Neural cell (in vitro differentiated cells): Measurements from ENCODE around the gene MT1X. TPM values are rescaled to one million over a fixed set of nuclear protein-coding genes. Genes with fewer than 3 reads are reported as not detected.

Experiments used
- H2AFZ ChIP-seq: fragments of 200-600, 300-800 bp; sonication (generic), shearing (Covaris generic); 2 replicates; pipeline ENCODE4 v1.6.0; 2014; ENCODE audit warnings: low read depth, mild to moderate bottlenecking, antibody characterized with exemption, low read length, moderate library complexity
- H3F3A ChIP-seq: fragments of 200-600 bp; shearing (Covaris generic); 2 replicates; pipeline ENCODE4 v1.6.1; 2016; ENCODE audit warnings: mild to moderate bottlenecking, moderate library complexity, mixed read lengths, antibody characterized with exemption, low read length; ENCODE audit not compliant: insufficient read depth, poor library complexity, severe bottlenecking
- H3K27ac ChIP-seq: fragments of 200-600, 300-800 bp; sonication (generic), shearing (Covaris generic); 2 replicates; pipeline ENCODE4 v1.5.1; 2014; ENCODE audit warnings: mild to moderate bottlenecking, low read length, moderate library complexity
- H3K27me3 ChIP-seq: fragments of 300-800, 200-600 bp; sonication (generic), shearing (Covaris generic); 2 replicates; pipeline ENCODE4 v1.6.0; 2014; ENCODE audit warnings: mild to moderate bottlenecking, low read depth, low read length, moderate library complexity; ENCODE audit not compliant: insufficient read depth
- H3K36me3 ChIP-seq: fragments of 300-800, 200-600 bp; sonication (generic), shearing (Covaris generic); 2 replicates; pipeline ENCODE4 v1.5.1; 2014; ENCODE audit warnings: mild to moderate bottlenecking, antibody characterized with exemption, low read length, moderate library complexity; ENCODE audit not compliant: insufficient read depth
- H3K4me2 ChIP-seq: fragments of 300-800, 200-600 bp; sonication (generic), shearing (Covaris generic); 2 replicates; pipeline ENCODE4 v1.6.0; 2014; ENCODE audit warnings: mild to moderate bottlenecking, low read length
- H3K4me3 ChIP-seq: fragments of 300-800, 200-600 bp; sonication (generic), shearing (Covaris generic); 2 replicates; pipeline ENCODE4 v1.5.1; 2014; ENCODE audit warnings: mild to moderate bottlenecking, low read length, moderate library complexity
- H3K79me2 ChIP-seq: fragments of 200-600 bp; shearing (Covaris generic); replicated peaks from 2 replicates; pipeline ENCODE4 v1.6.0; 2014; ENCODE audit warnings: mild to moderate bottlenecking, low read length, moderate library complexity; ENCODE audit not compliant: insufficient read depth
- H3K9ac ChIP-seq: fragments of 300-800, 200-600 bp; sonication (generic), shearing (Covaris generic); 2 replicates; pipeline ENCODE4 v1.6.1; 2016; ENCODE audit warnings: mild to moderate bottlenecking, low read length, mixed read lengths
- H3K9me2 ChIP-seq: fragments of 200-600 bp; shearing (Covaris generic); 2 replicates; pipeline ENCODE4 v1.6.1; 2016; ENCODE audit warnings: mild to moderate bottlenecking, low read length, mixed read lengths; ENCODE audit not compliant: insufficient read depth
- H3K9me3 ChIP-seq: fragments of 200-600, 300-800 bp; sonication (generic), shearing (Covaris generic); 2 replicates; pipeline ENCODE4 v1.6.1; 2016; ENCODE audit warnings: mild to moderate bottlenecking, mixed run types, low read length, moderate library complexity, mixed read lengths
- H4K20me1 ChIP-seq: fragments of 200-600 bp; shearing (Covaris generic); 2 replicates; pipeline ENCODE4 v1.6.1; 2016; ENCODE audit warnings: mild to moderate bottlenecking, mixed run types; ENCODE audit not compliant: insufficient read depth
- EP300 ChIP-seq: fragments of 450-650 bp; conservative IDR thresholded peaks from 2 replicates; pipeline ENCODE4 v1.6.1; 2014; ENCODE audit warnings: antibody characterized with exemption, mild to moderate bottlenecking, moderate library complexity; ENCODE audit not compliant: poor library complexity, severe bottlenecking
- EZH2 ChIP-seq: fragments of 200-600, 300-800 bp; shearing (Covaris generic), sonication (generic); IDR thresholded peaks from 2 replicates; pipeline ENCODE4 v1.6.1; 2014; ENCODE audit warnings: antibody characterized with exemption, low read length, borderline replicate concordance, mild to moderate bottlenecking; ENCODE audit not compliant: insufficient read depth, poor library complexity, severe bottlenecking
- MXI1 ChIP-seq: fragments of 450-650 bp; conservative IDR thresholded peaks from 2 replicates; pipeline ENCODE4 v1.6.1; 2014; ENCODE audit warnings: antibody characterized with exemption, mild to moderate bottlenecking; ENCODE audit not compliant: poor library complexity, severe bottlenecking
- POLR2AphosphoS5 ChIP-seq: IDR thresholded peaks from 2 replicates; pipeline ENCODE4 v1.6.1; 2012
- RAD21 ChIP-seq: fragments of 450-650 bp; conservative IDR thresholded peaks from 2 replicates; pipeline ENCODE4 v1.6.1; 2014; ENCODE audit warnings: antibody characterized with exemption, mild to moderate bottlenecking, moderate library complexity
- SMC3 ChIP-seq: fragments of 450-650 bp; conservative IDR thresholded peaks from 2 replicates; pipeline ENCODE4 v1.6.1; 2014; ENCODE audit warnings: antibody characterized with exemption, mild to moderate bottlenecking, moderate library complexity; ENCODE audit not compliant: poor library complexity
- TAF1 ChIP-seq: IDR thresholded peaks from 2 replicates; pipeline ENCODE4 v1.6.1; 2012; ENCODE audit warnings: low read depth
- polyA plus RNA-seq: library from polyadenylated mRNA; depleted of rRNA; stranded (reverse); fragments of >200 nt; gene quantifications from 2 replicates; pipeline ENCODE4 v1.2.3, GENCODE V29; 2014
- TF ChIP-seq, protein P1 (sequence below): IDR thresholded peaks from 2 replicates; pipeline ENCODE4 v1.6.1; 2012; ENCODE audit warnings: borderline replicate concordance
- TF ChIP-seq, protein P2 (sequence below): fragments of 450-650 bp; IDR thresholded peaks from 2 replicates; pipeline ENCODE4 v1.5.1; 2014; ENCODE audit warnings: antibody characterized with exemption, mild to moderate bottlenecking, moderate library complexity; ENCODE audit not compliant: poor library complexity, severe bottlenecking

The MT1X gene
- polyA plus RNA-seq, 1 donor from 2014 or later: 8.1 TPM

DNA sequence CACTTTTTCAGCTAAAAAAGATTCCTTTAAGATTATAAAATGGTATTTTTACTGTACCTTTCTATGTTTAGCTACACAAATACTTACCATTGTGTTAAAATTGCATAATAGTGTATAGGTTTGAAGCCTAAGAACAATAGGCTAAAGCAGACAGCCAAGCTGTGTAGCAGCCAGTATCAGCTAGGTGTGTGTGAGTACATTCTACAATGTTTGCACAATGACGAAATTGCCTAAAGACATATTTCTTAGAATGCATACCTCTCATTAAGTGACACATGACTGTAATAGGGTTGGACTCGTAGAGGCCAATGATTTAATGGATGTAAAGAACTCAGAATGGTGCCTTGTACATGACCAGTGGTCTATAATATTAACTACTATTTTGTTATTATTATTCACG is 32.5 kb upstream of the MT1X start:
- no peak overlapping the region for H3K9ac ChIP-seq
- TF ChIP-seq RAD21 (no peak), EP300 (no peak), POLR2AphosphoS5 (no peak), SMC3 (no peak), MXI1 (no peak)
- H3K4me2 ChIP-seq: no peak overlapping the region
- no peaks in the 10 kb centered on the region for H3K9me3 ChIP-seq
- H3K27me3 ChIP-seq: peaks cover 48% of the 10 kb centered on the region
- no peak overlapping the region for H3K27ac ChIP-seq
- no peaks in the 10 kb centered on the region for H3K9me2 ChIP-seq
- H3F3A ChIP-seq: no peaks in the 10 kb centered on the region
- H2AFZ ChIP-seq: no peak overlapping the region
- no peaks in the 10 kb centered on the region for H3K79me2 ChIP-seq
- no peaks in the 10 kb centered on the region for H3K36me3 ChIP-seq
- no peaks in the 10 kb centered on the region for H4K20me1 ChIP-seq
- H3K4me3 ChIP-seq: no peak overlapping the region

DNA sequence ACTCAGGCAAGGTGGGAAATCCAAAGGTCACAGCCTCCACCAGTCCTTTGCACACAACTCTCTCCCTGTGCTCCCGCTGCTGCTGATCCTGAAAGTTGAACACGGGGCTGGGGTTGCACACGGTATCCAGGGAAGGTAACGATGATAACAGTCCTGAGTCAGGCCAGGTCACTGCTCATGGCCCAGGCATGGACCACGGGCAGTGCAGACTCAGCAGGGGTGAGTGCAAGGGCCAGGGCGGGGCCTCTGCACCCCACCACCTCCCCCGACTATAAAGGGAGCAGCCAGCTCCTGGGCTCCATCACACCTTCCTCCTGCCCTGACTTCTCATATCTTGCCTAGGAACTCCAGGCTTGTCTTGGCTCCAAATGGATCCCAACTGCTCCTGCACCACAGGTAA is 30.7 kb upstream of the MT1X start, which contains the start of gene MT1B:
Gene MT1B (plus strand): TSS at position 301 of the 400 bp plus-strand sequence. CDS start 68 bp downstream, at position 369.
- no peak within 1 kb of the TSS for H3K4me2 ChIP-seq
- H3K4me3 ChIP-seq: no peak within 1 kb of the TSS
- no peak for TF ChIP-seq TAF1
- TF ChIP-seq MXI1: no peak
- no peak for TF ChIP-seq EZH2
- no peak for TF ChIP-seq RAD21
- H3K9ac ChIP-seq: no peak within 1 kb of the TSS
- no peaks in the 10 kb centered on the region for H3K79me2 ChIP-seq
- no peak within 1 kb of the TSS for H3K27ac ChIP-seq
- H4K20me1 ChIP-seq: no peaks in the 10 kb centered on the region
- H2AFZ ChIP-seq: no peak within 1 kb of the TSS
- no peaks in the 10 kb centered on the region for H3K9me2 ChIP-seq
- no peaks in the 10 kb centered on the region for H3K36me3 ChIP-seq
- H3F3A ChIP-seq: no peaks in the 10 kb centered on the region
- peaks cover 37% of the 10 kb centered on the region for H3K27me3 ChIP-seq
- no peaks in the 10 kb centered on the region for H3K9me3 ChIP-seq

DNA sequence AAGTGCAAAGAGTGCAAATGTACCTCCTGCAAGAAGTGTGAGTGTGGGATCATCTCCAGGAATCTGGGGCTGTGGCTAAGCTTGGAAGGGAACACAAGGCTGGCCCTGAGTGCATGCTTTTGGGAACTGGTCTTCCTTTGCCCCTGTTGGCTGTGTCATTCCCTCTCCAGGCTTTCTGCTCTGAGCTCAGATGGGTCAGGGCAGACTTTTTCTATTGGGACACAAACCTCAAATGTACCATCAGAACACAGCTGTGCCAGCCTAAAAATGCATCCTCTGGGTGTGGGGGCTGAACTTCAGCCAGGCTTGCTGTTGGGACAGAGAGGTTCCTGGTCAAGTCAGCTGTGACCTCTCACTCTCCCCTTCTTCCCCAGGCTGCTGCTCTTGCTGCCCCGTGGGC is 29.7 kb upstream of the MT1X start:
- TF ChIP-seq TAF1 (no peak), MXI1 (no peak), SMC3 (no peak), POLR2AphosphoS5 (no peak), EP300 (no peak), EZH2 (no peak), RAD21 (no peak)
- TF ChIP-seq, protein P1, sequence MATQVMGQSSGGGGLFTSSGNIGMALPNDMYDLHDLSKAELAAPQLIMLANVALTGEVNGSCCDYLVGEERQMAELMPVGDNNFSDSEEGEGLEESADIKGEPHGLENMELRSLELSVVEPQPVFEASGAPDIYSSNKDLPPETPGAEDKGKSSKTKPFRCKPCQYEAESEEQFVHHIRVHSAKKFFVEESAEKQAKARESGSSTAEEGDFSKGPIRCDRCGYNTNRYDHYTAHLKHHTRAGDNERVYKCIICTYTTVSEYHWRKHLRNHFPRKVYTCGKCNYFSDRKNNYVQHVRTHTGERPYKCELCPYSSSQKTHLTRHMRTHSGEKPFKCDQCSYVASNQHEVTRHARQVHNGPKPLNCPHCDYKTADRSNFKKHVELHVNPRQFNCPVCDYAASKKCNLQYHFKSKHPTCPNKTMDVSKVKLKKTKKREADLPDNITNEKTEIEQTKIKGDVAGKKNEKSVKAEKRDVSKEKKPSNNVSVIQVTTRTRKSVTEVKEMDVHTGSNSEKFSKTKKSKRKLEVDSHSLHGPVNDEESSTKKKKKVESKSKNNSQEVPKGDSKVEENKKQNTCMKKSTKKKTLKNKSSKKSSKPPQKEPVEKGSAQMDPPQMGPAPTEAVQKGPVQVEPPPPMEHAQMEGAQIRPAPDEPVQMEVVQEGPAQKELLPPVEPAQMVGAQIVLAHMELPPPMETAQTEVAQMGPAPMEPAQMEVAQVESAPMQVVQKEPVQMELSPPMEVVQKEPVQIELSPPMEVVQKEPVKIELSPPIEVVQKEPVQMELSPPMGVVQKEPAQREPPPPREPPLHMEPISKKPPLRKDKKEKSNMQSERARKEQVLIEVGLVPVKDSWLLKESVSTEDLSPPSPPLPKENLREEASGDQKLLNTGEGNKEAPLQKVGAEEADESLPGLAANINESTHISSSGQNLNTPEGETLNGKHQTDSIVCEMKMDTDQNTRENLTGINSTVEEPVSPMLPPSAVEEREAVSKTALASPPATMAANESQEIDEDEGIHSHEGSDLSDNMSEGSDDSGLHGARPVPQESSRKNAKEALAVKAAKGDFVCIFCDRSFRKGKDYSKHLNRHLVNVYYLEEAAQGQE: no peak
- TF ChIP-seq, protein P2, sequence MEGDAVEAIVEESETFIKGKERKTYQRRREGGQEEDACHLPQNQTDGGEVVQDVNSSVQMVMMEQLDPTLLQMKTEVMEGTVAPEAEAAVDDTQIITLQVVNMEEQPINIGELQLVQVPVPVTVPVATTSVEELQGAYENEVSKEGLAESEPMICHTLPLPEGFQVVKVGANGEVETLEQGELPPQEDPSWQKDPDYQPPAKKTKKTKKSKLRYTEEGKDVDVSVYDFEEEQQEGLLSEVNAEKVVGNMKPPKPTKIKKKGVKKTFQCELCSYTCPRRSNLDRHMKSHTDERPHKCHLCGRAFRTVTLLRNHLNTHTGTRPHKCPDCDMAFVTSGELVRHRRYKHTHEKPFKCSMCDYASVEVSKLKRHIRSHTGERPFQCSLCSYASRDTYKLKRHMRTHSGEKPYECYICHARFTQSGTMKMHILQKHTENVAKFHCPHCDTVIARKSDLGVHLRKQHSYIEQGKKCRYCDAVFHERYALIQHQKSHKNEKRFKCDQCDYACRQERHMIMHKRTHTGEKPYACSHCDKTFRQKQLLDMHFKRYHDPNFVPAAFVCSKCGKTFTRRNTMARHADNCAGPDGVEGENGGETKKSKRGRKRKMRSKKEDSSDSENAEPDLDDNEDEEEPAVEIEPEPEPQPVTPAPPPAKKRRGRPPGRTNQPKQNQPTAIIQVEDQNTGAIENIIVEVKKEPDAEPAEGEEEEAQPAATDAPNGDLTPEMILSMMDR: no peak
- no peak overlapping the region for H3K9ac ChIP-seq
- peaks cover 37% of the 10 kb centered on the region for H3K27me3 ChIP-seq
- H3F3A ChIP-seq: no peaks in the 10 kb centered on the region
- H4K20me1 ChIP-seq: no peaks in the 10 kb centered on the region
- H3K9me2 ChIP-seq: no peaks in the 10 kb centered on the region
- H2AFZ ChIP-seq: no peak overlapping the region
- H3K4me3 ChIP-seq: no peak overlapping the region
- no peaks in the 10 kb centered on the region for H3K9me3 ChIP-seq
- H3K27ac ChIP-seq: no peak overlapping the region
- no peak overlapping the region for H3K4me2 ChIP-seq
- no peaks in the 10 kb centered on the region for H3K79me2 ChIP-seq
- no peaks in the 10 kb centered on the region for H3K36me3 ChIP-seq
